GM18858 (cell line): ENCODE results near the gene FMO5.

ENCODE experiments used
- ATAC-seq: cut with Tn5 transposase; IDR thresholded peaks from one replicate; pipeline ENCODE4 v1.9.1; 2021; ENCODE audit not compliant: unreplicated experiment

FMO5 gene, protein sequence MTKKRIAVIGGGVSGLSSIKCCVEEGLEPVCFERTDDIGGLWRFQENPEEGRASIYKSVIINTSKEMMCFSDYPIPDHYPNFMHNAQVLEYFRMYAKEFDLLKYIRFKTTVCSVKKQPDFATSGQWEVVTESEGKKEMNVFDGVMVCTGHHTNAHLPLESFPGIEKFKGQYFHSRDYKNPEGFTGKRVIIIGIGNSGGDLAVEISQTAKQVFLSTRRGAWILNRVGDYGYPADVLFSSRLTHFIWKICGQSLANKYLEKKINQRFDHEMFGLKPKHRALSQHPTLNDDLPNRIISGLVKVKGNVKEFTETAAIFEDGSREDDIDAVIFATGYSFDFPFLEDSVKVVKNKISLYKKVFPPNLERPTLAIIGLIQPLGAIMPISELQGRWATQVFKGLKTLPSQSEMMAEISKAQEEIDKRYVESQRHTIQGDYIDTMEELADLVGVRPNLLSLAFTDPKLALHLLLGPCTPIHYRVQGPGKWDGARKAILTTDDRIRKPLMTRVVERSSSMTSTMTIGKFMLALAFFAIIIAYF

DNA sequence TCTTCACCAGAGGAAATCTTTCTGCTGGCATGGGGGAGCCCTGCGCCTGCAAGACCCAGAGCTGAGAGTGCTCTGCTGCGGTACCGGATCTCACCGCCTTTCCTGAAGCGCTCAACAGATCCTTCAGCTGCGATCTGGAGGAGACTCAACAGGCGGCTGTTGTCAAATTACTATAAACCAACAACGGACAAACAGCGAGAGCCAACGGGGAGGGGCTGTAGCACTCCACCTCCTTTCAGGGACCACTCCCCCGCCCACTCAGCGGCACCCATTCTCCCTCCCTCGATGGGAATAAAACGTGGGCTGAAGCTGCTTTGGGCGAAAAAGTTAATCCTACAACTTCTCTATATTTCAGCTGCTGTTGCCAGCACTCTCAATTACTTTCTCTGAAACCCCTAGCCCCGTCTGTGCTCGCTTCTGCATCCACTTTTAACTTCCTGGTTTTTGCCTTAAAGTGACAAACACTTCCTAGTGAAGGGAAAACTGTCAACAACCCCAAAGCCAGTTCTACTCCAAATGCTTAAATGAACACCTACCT, at the start of gene FMO5:
Gene FMO5 (minus strand): TSS at position 147 of the 538 bp plus-strand sequence. CDS start 310 bp downstream, outside the sequence.
- ATAC-seq = no peak

DNA sequence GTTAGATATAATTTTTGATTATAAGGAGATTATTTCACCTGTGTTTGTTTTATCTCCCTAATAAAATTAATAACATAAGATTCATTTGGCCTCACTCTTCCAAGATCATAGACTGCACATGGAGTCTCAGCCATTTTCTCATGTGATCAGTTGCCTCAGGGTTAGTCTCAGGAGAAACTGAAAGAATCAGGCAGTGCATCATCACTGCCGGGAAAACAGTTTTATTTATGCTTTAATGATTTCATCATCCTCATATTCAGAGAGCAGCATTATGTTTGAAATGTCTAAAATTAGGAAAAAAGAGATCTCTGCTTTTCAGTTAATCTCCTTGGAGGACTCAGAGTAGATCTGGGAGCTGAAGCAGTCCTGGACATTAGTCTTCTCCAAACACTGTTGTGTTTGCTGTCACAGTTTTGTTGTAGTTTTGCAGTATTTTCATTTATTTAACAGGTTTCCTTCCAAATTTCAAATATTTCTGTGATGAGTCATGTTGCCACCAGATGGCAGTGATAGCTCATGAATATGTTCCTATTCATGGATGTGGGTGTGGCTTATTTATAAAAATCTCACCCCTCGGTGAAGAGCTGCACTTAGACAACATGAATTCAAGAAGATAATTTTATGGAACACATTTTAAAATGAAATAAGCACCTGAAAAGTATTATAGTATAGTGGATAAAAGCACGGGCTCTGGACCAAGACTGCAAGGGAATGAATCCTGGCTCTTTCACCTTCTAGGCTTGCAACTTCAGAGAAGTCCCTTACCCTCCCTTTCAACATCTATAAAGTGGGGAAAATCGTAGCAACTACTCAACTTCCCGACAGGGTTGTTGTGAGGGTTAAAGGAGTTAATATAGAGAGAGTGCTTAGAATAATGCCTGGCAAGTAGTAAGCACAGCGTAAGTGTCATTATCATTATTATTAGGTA, 48.5 kb upstream of the FMO5 start:
- no peak for ATAC-seq

- no peak for ATAC-seq
Measured at GRCh38 chr1:147272042-147272441, 46.9 kb upstream of the FMO5 start.

GRCh38 chr1:147270721-147271120, 45.6 kb upstream of the FMO5 start:
- ATAC-seq = no peak

DNA sequence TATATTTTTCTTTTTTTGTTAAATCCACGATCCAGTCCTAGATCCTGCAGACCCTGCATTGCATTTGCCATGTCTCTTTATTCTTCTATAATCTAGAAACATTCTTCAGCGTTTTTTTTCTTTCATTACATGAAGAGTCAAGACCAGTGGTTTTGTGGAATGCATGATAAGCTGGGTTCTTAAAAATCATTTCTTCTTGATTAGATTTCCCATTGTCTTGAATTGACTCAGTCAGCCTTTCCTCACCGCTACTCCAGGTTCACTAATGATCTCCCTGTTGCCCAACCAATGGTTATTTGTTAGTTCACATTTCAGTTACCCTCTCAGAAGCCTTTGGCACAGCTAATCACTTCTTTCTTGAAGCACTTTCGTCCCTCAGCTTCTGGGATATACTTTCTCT, 42.6 kb upstream of the FMO5 start:
- ATAC-seq = no peak

- ATAC-seq = no peak
Measured at GRCh38 chr1:147266381-147266780, 41.2 kb upstream of the FMO5 start.

DNA sequence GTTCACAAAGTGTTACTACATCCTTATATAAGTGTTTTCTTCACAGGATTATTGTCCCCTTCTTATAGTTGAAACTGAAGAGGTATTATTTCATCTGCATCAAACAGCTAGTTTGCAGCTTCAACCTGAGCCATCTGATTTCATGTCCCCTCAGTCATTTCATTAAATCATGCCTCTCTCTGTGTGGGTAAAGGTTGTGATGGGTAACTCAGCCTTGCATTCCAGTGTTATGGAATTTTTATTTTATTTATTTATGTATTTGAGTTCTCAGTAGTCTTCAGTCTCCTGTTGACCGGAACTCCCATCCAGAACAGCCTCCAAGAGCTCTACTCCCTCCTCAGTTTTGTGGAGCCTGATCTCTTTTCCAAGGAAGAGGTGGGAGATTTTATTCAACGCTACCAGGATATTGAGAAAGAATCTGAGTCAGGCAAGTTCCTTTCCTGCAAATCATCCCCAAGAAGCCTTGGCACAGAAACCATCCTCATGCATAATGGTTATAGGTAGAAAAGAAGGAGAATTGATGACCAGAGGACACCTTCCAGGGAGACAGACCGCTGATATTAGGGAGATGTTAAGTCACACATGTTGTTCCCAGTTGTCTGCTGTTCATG, 39.1 kb upstream of the FMO5 start:
- no peak for ATAC-seq

DNA sequence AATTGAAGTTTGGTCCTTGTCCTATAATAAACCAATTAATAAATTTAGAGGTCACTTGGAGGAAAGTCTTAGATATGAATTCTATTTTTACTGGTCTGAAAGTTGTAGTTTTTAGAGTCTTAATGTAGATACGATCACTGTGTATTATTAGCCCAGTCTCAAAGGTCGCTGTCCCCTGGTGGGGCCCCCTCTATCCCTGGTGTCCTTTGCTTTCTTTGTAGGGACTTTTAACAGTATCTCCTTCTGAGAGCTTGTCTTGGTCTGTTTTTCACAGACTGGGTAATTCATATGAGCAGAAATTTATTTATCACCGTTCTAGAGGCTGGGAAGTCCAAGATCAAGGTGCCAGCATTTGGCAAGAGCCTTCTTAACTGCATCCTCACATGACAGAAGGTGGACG, 35.8 kb upstream of the FMO5 start:
- ATAC-seq = no peak

- no peak for ATAC-seq
Measured at GRCh38 chr1:147252540-147252939, 27.4 kb upstream of the FMO5 start.

DNA sequence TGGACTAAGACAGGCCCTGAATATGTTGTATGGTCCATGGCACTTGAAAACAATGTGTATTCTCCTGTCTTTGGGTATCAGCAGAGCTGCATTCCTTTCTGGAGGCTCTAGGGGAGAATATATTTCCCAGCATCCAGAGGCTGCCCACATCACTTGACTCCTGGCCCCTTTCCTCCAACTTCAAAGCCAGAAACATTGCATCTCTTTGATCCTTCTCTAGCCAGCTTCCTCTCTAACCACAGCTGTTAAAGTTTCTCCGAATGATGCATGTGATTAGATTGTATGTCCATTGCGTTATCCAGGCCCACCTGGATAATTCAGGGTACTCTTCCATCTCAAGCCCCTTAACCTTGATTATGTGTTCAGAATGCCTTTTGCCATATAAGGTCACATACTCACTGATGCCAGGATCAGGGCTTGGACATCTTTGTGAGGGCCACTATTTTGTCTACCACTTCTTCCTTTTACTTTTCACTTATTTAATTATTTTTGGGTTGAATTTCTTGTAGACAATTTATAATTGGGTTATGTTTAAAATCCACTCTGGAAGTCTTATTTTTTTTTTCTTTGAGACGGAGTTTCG, 22.6 kb upstream of the FMO5 start:
- no peak for ATAC-seq

- ATAC-seq = no peak
Measured at GRCh38 chr1:147246910-147247655, 21.9 kb upstream of the FMO5 start.

DNA sequence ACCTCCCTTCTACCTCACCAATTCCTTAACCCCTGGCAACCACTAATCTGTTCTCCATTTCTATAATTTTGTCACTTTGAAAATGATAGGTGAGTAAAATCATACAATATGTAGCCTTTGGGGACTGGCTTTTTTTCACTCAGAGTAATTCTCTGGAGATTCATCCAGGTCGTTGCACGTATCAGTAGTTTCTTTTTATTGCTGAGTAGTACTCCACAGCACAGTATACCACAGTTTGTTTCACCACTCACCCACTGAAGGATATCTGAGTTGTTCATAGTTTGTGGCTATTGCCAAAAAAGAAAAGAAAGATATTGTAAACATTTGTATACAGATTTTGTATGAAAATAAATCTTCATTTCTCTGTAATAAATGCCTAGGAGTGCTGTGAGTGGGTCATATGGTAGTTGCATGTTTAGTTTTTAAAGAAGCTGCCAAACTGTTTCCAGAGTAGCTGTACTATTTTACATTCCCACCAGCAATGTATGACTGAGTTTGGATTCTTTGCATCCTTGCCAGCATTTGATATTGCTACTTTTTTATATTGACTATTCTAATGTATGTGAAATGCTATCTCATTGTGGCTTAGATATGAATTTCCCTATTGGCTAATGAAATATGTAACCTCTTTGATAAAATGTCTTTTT, 21.0 kb upstream of the FMO5 start:
- no peak for ATAC-seq

- no peak for ATAC-seq
Measured at GRCh38 chr1:147245586-147246021, 20.5 kb upstream of the FMO5 start.

DNA sequence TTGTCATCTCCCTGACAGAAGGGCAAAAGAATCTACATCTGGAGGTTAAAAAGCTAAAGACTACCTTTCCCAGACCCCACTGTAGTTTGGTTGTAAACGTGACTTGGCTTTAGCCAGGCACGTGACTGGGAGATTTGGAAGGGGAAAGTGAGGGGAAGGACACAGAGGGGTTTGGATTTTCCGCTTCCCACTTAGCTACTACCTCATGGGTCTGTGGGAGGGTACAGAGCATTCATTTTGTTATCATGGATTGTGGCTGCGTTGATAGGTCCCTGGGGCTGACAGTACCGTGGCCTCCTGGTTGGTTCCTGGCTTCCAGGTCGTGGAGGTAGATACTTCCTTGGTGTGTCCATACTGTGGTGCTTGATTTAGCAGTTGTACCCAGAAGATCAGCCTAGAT, 20.0 kb upstream of the FMO5 start:
- no peak for ATAC-seq

DNA sequence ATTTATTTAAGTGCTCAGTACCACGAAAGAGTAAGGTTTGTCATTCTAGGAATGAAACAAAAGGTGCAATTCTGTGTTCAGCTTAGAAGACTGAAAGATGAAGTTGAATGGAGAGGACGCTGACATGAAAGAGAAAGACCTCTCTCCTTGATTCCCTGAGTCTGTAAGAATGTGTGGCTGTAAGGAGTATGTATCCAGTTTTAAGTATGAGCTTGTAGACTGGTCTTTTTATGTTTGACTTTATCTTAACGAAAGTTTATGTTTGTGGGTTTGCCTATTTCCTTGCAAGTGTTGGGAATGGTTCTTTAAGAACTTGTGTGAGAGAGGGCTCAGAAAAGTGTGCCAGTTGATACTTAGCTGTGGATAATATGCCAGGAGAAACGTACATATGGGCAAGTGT, 18.7 kb upstream of the FMO5 start:
- ATAC-seq = no peak

GRCh38 chr1:147243228-147243685, 18.1 kb upstream of the FMO5 start:
- ATAC-seq = peak; percentile 4

DNA sequence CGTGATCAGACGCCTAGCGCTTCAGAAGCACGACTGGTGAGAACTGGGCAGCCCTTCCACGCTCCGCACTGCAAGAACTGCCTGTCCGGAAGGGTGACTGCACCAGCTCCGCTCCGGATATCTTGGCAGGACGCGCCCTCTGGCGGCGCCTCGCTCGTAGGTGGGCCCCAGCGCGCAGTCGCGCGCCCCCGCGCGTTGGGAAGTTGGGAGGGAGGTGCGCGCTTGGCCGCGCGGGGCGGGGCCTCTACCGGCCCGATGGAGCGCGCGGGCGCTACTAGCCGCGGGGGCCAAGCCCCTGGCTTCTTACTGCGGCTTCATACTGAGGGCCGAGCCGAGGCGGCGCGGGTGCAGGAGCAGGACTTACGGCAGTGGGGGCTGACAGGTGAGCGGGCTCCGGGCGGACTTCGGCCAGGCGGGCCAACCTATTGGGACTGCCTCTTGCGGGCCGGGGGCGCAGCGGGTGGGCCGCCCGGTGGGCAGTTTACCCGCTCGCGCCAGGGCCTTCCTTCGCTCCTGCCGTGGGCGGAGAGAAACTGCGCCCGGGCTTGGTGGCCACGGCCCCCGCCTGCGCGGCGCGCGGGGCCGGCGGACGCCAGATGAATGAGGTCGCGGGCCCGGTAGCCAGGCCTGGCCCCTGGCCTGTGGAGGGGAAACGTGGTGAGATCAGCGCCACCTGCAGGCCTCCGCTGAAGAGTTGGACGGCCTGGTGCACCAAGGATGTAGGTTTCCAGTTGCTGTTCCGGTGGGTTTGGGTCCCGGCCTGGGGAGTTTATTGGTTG, 17.5 kb upstream of the FMO5 start, which contains the start of gene CHD1L:
Gene CHD1L (plus strand): TSS at position 236 of the 779 bp plus-strand sequence. CDS start 20 bp downstream, at position 256.
- ATAC-seq = peak; percentile 70

DNA sequence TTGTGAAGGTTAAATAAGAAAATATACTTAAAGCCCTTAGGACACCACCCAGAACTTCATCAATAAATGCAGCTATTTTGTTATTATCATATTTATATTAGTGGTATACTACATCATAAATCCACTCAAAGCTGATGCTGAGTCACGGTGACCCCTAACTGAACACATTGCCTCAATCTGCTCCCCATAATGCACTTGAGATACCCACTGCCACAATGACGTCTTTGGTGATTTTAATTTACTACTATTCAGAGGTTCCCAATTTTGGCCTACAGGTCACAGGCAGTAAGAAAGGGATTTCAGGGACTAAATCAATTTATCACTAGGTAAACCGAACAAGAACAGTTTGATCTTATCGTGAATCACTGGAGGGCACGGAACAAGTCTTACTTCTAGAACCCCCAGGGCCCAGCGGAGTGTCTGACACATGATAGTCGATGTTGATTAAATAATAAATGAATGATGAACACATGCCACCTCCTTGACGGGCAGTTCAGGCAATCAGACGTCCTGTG, 16.9 kb upstream of the FMO5 start:
- no peak for ATAC-seq
